Activated naive CD4-positive, alpha-beta T cell treated with anti-CD3 and anti-CD28 coated beads, Interleukin-2, amount 50 U/mL, for 24 hours (primary cell): ENCODE results near the gene RASSF7.
A peak's percentile ranks its signal among the peaks of the same experiment; 100 is the strongest.
"Not testable (repeated sequence)": the region's sequence is repeated elsewhere in the genome, so short reads cannot be mapped to it uniquely, and the experiment has no call there.

Source experiments
- H3K27ac Mint-ChIP-seq: one replicate; pipeline ENCODE4 v1.8.0; 2021; ENCODE audit warnings: mild to moderate bottlenecking, mixed read lengths
- H3K27me3 Mint-ChIP-seq: one replicate; pipeline ENCODE4 v1.8.0; 2021; ENCODE audit warnings: mixed read lengths
- H3K36me3 Mint-ChIP-seq: one replicate; pipeline ENCODE4 v1.8.0; 2021; ENCODE audit warnings: mixed read lengths
- H3K4me1 Mint-ChIP-seq: one replicate; pipeline ENCODE4 v1.8.0; 2021; ENCODE audit warnings: mixed read lengths
- H3K4me3 Mint-ChIP-seq: one replicate; pipeline ENCODE4 v1.8.0; 2021; ENCODE audit warnings: mild to moderate bottlenecking, mixed read lengths
- H3K9me3 Mint-ChIP-seq: one replicate; pipeline ENCODE4 v1.8.0; 2021; ENCODE audit warnings: mixed read lengths

The RASSF7 gene

DNA sequence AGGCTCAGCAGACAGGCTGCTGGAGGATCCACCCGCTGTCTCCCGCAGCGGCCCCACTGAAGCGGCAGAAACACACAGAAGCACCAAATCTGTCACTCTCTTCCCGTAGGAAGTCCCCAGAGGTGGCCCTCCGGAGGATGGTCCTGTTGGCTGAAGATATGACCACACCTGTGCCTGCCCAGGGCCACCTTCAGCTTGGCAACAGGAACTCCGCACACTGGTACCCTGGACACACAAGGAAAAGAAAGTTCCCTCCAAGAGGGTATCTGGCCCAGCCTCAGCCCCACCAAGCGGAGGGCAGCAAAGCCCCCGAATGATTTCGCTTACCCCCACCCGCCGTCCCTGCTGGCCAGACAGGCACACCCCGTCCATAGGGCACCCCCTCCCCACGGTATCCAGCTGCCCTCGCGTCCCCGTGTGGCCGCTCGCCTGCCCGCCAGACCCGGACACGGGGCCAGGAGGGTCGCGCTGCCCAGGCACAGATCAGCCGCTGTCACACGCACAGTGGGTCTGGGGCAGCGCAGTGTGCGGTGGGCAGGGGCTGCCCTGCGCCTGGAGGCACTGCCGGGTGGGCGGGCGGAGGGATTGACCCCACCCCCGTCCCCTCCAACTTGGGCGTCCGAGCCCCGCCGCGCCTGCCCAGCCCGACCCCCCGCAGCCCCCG, 7.0 kb downstream of the RASSF7 start:
- no peaks in the 10 kb centered on the region for H3K27me3 Mint-ChIP-seq
- H3K4me1 Mint-ChIP-seq, result no peaks in the 10 kb centered on the region
- no peaks in the 10 kb centered on the region for H3K36me3 Mint-ChIP-seq
- peak overlapping the region; percentile 62 for H3K4me3 Mint-ChIP-seq
- H3K9me3 Mint-ChIP-seq, result no peaks in the 10 kb centered on the region
- H3K27ac Mint-ChIP-seq, result peak overlapping the region; percentile 23

- Mint-ChIP-seq H3K27ac (peak overlapping the region; percentile 23), H3K4me1 (no peaks in the 10 kb centered on the region), H3K36me3 (no peaks in the 10 kb centered on the region), H3K9me3 (no peaks in the 10 kb centered on the region), H3K4me3 (peak overlapping the region; percentile 67), H3K27me3 (no peaks in the 10 kb centered on the region)
Measured at GRCh38 chr11:568306-569157, 7.8 kb downstream of the RASSF7 start.

- peak overlapping the region; percentile 67 for H3K4me3 Mint-ChIP-seq
- H3K27me3 Mint-ChIP-seq, result no peaks in the 10 kb centered on the region
- no peaks in the 10 kb centered on the region for H3K36me3 Mint-ChIP-seq
- H3K27ac Mint-ChIP-seq, result peak overlapping the region; percentile 23
- peaks cover 5% of the 10 kb centered on the region for H3K4me1 Mint-ChIP-seq
- H3K9me3 Mint-ChIP-seq, result no peaks in the 10 kb centered on the region
Measured at GRCh38 chr11:569158-569885, 8.6 kb downstream of the RASSF7 start.

GRCh38 chr11:571802-572185, 11.0 kb downstream of the RASSF7 start:
- no peaks in the 10 kb centered on the region for H3K27me3 Mint-ChIP-seq
- H3K27ac Mint-ChIP-seq, result no peak overlapping the region
- no peak overlapping the region for H3K4me3 Mint-ChIP-seq
- peaks cover 14% of the 10 kb centered on the region for H3K4me1 Mint-ChIP-seq
- H3K36me3 Mint-ChIP-seq, result no peaks in the 10 kb centered on the region
- H3K9me3 Mint-ChIP-seq, result no peaks in the 10 kb centered on the region

DNA sequence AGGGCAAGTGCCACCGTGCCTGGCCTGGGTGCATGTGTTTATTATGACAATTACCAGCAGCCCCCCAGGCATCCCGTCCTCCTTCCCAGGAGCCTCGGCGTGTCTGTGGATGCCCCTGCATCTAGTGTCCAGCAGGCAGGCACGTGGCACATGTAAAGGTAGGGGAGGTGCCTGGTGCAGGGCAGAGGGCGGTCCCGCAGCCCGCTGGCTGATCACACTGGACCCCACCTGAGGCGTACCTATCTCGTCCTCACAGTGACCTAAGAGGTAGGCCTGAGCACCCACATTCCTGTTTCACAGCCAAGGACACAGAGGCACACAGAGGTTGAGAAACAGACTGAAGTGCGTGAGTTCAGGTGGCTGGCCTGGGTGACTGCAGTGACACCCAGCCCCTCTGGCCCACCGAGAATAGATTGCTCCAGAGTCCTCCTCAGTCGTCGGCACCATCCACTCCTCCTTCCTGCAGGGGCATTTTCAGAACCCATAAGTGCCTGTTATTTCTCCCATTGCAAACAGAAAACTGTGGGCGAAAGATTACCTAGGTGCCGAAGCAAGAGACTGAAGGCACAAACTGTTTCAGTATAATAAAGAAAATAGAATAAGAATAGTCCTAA, 12.5 kb downstream of the RASSF7 start:
- Mint-ChIP-seq H3K4me3 (no peak overlapping the region), H3K9me3 (no peaks in the 10 kb centered on the region), H3K27ac (no peak overlapping the region), H3K27me3 (no peaks in the 10 kb centered on the region), H3K36me3 (no peaks in the 10 kb centered on the region), H3K4me1 (peaks cover 24% of the 10 kb centered on the region)

DNA sequence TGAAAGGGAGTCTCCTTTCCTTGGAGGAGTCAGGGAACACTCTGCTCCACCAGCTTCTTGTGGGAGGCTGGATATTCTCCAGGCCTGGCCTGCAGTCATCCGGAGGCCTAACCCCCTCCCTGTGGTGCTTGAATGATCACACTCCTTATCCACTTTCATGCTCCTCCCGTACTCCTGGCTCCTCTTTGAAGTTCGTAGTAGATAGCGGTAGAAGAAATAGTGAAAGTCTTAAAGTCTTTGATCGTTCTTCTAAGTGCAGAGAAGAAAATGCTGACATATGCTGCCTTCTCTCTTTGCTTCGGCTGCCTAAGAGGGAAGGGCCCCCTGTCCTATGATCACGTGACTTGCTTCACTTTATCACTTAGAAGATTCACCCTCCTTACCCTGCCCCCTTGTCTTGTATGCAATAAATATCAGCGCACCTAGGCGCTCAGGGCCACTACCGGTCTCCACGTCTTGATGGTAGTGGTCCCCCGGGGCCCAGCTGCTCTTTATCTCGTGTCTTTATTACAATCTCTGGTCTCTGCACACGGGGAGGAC, 13.3 kb downstream of the RASSF7 start:
- H3K27me3 Mint-ChIP-seq, H3K36me3 Mint-ChIP-seq, H3K9me3 Mint-ChIP-seq: not testable (repeated sequence)
- Mint-ChIP-seq H3K27ac (peak overlapping the region; percentile 41), H3K4me3 (peak overlapping the region; percentile 84), H3K4me1 (peaks cover 32% of the 10 kb centered on the region)

DNA sequence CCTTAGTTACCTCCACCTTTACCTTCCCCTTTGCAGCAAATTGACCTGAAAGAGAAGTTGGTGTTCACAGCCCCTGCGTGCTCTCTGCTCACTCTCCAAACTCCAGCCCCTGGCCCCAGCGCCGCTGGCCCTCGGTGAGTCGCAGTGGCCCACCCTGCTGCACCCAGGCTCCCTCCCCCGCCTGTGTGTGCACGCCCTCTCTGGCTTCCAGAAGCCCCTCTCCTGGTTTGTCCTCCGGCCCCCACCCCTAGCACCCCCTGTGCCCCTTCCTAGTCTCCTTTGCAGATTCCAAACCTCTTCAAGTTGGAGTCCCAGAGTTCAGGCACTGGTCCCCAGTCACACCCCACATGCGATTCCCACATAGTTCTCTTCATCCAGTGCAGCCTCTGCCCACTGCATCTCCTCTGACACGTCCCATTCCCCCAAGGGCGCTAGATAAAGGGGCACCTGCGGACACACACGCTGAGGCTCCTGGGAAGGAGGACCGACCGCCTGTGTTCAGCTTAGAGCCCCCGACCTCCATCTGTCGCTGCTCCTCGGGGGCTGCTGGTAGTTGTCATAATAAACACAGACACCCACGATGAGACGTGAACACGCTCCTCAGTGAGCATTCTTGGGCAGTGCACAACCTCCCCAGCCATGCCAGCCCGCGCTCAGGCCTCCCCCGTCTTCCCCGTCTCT, 14.0 kb downstream of the RASSF7 start:
- Mint-ChIP-seq H3K4me3 (peak overlapping the region; percentile 84), H3K36me3 (no peaks in the 10 kb centered on the region), H3K27ac (peak overlapping the region; percentile 83), H3K4me1 (peaks cover 39% of the 10 kb centered on the region), H3K27me3 (no peaks in the 10 kb centered on the region), H3K9me3 (no peaks in the 10 kb centered on the region)

- Mint-ChIP-seq H3K27ac (peak overlapping the region; percentile 83), H3K4me1 (peaks cover 45% of the 10 kb centered on the region), H3K27me3 (no peaks in the 10 kb centered on the region), H3K4me3 (peak overlapping the region; percentile 84), H3K9me3 (no peaks in the 10 kb centered on the region), H3K36me3 (no peaks in the 10 kb centered on the region)
Measured at GRCh38 chr11:575313-575995, 14.7 kb downstream of the RASSF7 start.

- no peaks in the 10 kb centered on the region for H3K27me3 Mint-ChIP-seq
- H3K4me3 Mint-ChIP-seq, result peak within 1 kb of the TSS; percentile 93
- H3K9me3 Mint-ChIP-seq, result no peaks in the 10 kb centered on the region
- no peaks in the 10 kb centered on the region for H3K36me3 Mint-ChIP-seq
- peaks cover 48% of the 10 kb centered on the region for H3K4me1 Mint-ChIP-seq
- peak within 1 kb of the TSS; percentile 96 for H3K27ac Mint-ChIP-seq
Measured at GRCh38 chr11:575996-576768, 15.4 kb downstream of the RASSF7 start, which contains the start of gene PHRF1. Gene PHRF1 (plus strand): TSS chr11:576470. CDS start chr11:581513, 5,043 bp downstream.

GRCh38 chr11:576811-577610, 16.2 kb downstream of the RASSF7 start:
- peak overlapping the region; percentile 93 for H3K4me3 Mint-ChIP-seq
- no peaks in the 10 kb centered on the region for H3K27me3 Mint-ChIP-seq
- no peaks in the 10 kb centered on the region for H3K9me3 Mint-ChIP-seq
- H3K36me3 Mint-ChIP-seq, result no peaks in the 10 kb centered on the region
- H3K4me1 Mint-ChIP-seq, result peaks cover 57% of the 10 kb centered on the region
- H3K27ac Mint-ChIP-seq, result peak overlapping the region; percentile 87

GRCh38 chr11:577611-577894, 16.8 kb downstream of the RASSF7 start:
- Mint-ChIP-seq H3K36me3 (no peaks in the 10 kb centered on the region), H3K9me3 (no peaks in the 10 kb centered on the region), H3K27ac (peak overlapping the region; percentile 87), H3K4me1 (peaks cover 57% of the 10 kb centered on the region), H3K4me3 (peak overlapping the region; percentile 93), H3K27me3 (no peaks in the 10 kb centered on the region)

GRCh38 chr11:578276-579035, 17.7 kb downstream of the RASSF7 start:
- Mint-ChIP-seq H3K4me1 (peaks cover 57% of the 10 kb centered on the region), H3K4me3 (peak overlapping the region; percentile 93), H3K27ac (peak overlapping the region; percentile 59), H3K9me3 (no peaks in the 10 kb centered on the region), H3K36me3 (no peaks in the 10 kb centered on the region), H3K27me3 (no peaks in the 10 kb centered on the region)
